Measurements from ENCODE around the gene OTOG. TPM values are rescaled to one million over a fixed set of nuclear protein-coding genes. Genes with fewer than 3 reads are reported as not detected.

Gene OTOG
- total RNA-seq, 3 donors from 2014 or later (not counting 1 experiment from before 2014, with no cell fraction given) = not detected

GRCh38 chr11:17607591-17608570, 60.8 kb downstream of the OTOG start:
- Histone ChIP-seq H3K36me3 (ENCODE audit: control insufficient read depth, insufficient read depth, low read length) (no peaks in the 10 kb centered on the region), H3K9me3 (ENCODE audit: control insufficient read depth, insufficient read depth, low read length) (no peaks in the 10 kb centered on the region), H3K4me3 (ENCODE audit: low read length) (no peak overlapping the region), H3K27ac (ENCODE audit: low read length) (no peak overlapping the region), H3K27me3 (ENCODE audit: control insufficient read depth, insufficient read depth, low read length) (no peaks in the 10 kb centered on the region), H3K4me1 (ENCODE audit: control insufficient read depth, insufficient read depth, low read length) (no peaks in the 10 kb centered on the region)
- Mint-ChIP-seq H3K4me3 (no peak overlapping the region), H3K9me3 (no peaks in the 10 kb centered on the region), H3K4me1 (no peaks in the 10 kb centered on the region), H3K36me3 (no peaks in the 10 kb centered on the region), H3K27ac (no peak overlapping the region), H3K27me3 (ENCODE audit: low read depth in 2 of 2) (peaks cover 0 to 7% of the 10 kb centered on the region in 2 donors)
- intact Hi-C loops (cut with micrococcal nuclease) = no loop called here
- no peak for ATAC-seq
- TF ChIP-seq CTCF (IDR thresholded peaks at IDR 0.05) = no peak
- 82% methylated on average over 20 of the region's 20 CpGs for WGBS (ENCODE audit: insufficient coverage)
- no peak for DNase-seq

- H3K27me3 Mint-ChIP-seq (ENCODE audit: low read depth in 2 of 2) = peaks cover 0 to 7% of the 10 kb centered on the region in 2 donors
- H3K27ac Mint-ChIP-seq = no peak overlapping the region
- intact Hi-C loops (cut with micrococcal nuclease) = no loop called here
- ATAC-seq (no peak), DNase-seq (no peak)
- H3K4me3 Mint-ChIP-seq = no peak overlapping the region
- Histone ChIP-seq H3K27ac (ENCODE audit: low read length) (no peak overlapping the region), H3K27me3 (ENCODE audit: control insufficient read depth, insufficient read depth, low read length) (no peaks in the 10 kb centered on the region), H3K4me1 (ENCODE audit: control insufficient read depth, insufficient read depth, low read length) (no peaks in the 10 kb centered on the region), H3K36me3 (ENCODE audit: control insufficient read depth, insufficient read depth, low read length) (no peaks in the 10 kb centered on the region), H3K4me3 (ENCODE audit: low read length) (no peak overlapping the region), H3K9me3 (ENCODE audit: control insufficient read depth, insufficient read depth, low read length) (no peaks in the 10 kb centered on the region)
- H3K9me3 Mint-ChIP-seq = no peaks in the 10 kb centered on the region
- H3K4me1 Mint-ChIP-seq = no peaks in the 10 kb centered on the region
- H3K36me3 Mint-ChIP-seq = no peaks in the 10 kb centered on the region
- TF ChIP-seq CTCF (IDR thresholded peaks at IDR 0.05) = no peak
- 76% methylated on average over 6 of the region's 6 CpGs for WGBS (ENCODE audit: insufficient coverage)
Measured at GRCh38 chr11:17608821-17609220, 61.8 kb downstream of the OTOG start.

GRCh38 chr11:17609291-17610084, 62.4 kb downstream of the OTOG start:
- Mint-ChIP-seq H3K27ac (no peak overlapping the region), H3K36me3 (no peaks in the 10 kb centered on the region), H3K9me3 (no peaks in the 10 kb centered on the region), H3K27me3 (ENCODE audit: low read depth in 2 of 2) (peaks cover 0 to 7% of the 10 kb centered on the region in 2 donors), H3K4me3 (no peak overlapping the region), H3K4me1 (no peaks in the 10 kb centered on the region)
- Histone ChIP-seq H3K4me3 (ENCODE audit: low read length) (no peak overlapping the region), H3K27me3 (ENCODE audit: control insufficient read depth, insufficient read depth, low read length) (no peaks in the 10 kb centered on the region), H3K36me3 (ENCODE audit: control insufficient read depth, insufficient read depth, low read length) (no peaks in the 10 kb centered on the region), H3K9me3 (ENCODE audit: control insufficient read depth, insufficient read depth, low read length) (no peaks in the 10 kb centered on the region), H3K4me1 (ENCODE audit: control insufficient read depth, insufficient read depth, low read length) (no peaks in the 10 kb centered on the region), H3K27ac (ENCODE audit: low read length) (no peak overlapping the region)
- 84% methylated on average over 12 of the region's 12 CpGs for WGBS (ENCODE audit: insufficient coverage)
- intact Hi-C loops (cut with micrococcal nuclease) = no loop called here
- no peak for DNase-seq
- no peak for TF ChIP-seq CTCF (IDR thresholded peaks at IDR 0.05)
- no peak for ATAC-seq

Measured in natural killer cell (primary cell).